Caco-2 (cell line): Measurements from ENCODE around the gene TAF1B. TPM values are rescaled to one million over a fixed set of nuclear protein-coding genes. Genes with fewer than 3 reads are reported as not detected.

Experiments
- BruUV-seq: library from RNA; stranded (reverse); fragments of 400-500 nt; replicated peaks from 2 replicates; lab custom pipeline; 2021; lab: Mats Ljungman, UMichigan
- CTCF ChIA-PET: fragments of 300-600 bp; sonication (Branson Sonifier 250); formaldehyde crosslinking; loops from one replicate; lab custom pipeline; 2022; ENCODE audit warnings: antibody characterized with exemption; lab: Charles Lee
- POLR2A ChIA-PET: fragments of 300-600 bp; sonication (Branson Sonifier 250); formaldehyde crosslinking; loops from one replicate; lab custom pipeline; 2022; ENCODE audit warnings: antibody characterized with exemption; lab: Charles Lee
- DNase-seq, 2 experiments: peaks; one replicate each; pipeline versions ENCODE4 v3.0.0 to v3.0.0-alpha.2; 2020 to 2022
- H3K27me3 ChIP-seq: replicated peaks from 2 replicates; pipeline ENCODE4 v1.6.0; 2011; ENCODE audit warnings: low read length; ENCODE audit not compliant: control insufficient read depth, insufficient read depth
- H3K36me3 ChIP-seq: 2 replicates; pipeline ENCODE4 v1.5.1; 2011; ENCODE audit warnings: low read length; ENCODE audit not compliant: control insufficient read depth, insufficient read depth
- H3K4me1 ChIP-seq: fragments of 250-450 bp; sonication (Bioruptor Pico); 2 replicates; pipeline ENCODE4 v1.5.1; 2020; ENCODE audit warnings: mild to moderate bottlenecking
- H3K4me3 ChIP-seq: 2 replicates; pipeline ENCODE4 v1.5.1; 2011; ENCODE audit warnings: low read depth, mild to moderate bottlenecking, control low read depth, low read length
- H3K9me3 ChIP-seq: fragments of 250-450 bp; sonication (Bioruptor Pico); 2 replicates; pipeline ENCODE4 v1.5.1; 2020; ENCODE audit warnings: mild to moderate bottlenecking, moderate library complexity
- H3K27ac Mint-ChIP-seq: one replicate; pipeline ENCODE4 v1.8.0; 2022; ENCODE audit warnings: mixed read lengths; ENCODE audit not compliant: unreplicated experiment
- H3K27me3 Mint-ChIP-seq: one replicate; pipeline ENCODE4 v1.8.0; 2022; ENCODE audit warnings: mixed read lengths; ENCODE audit not compliant: insufficient read depth, unreplicated experiment
- H3K36me3 Mint-ChIP-seq: one replicate; pipeline ENCODE4 v1.8.0; 2022; ENCODE audit warnings: mild to moderate bottlenecking, mixed read lengths; ENCODE audit not compliant: insufficient read depth, unreplicated experiment
- H3K4me1 Mint-ChIP-seq: one replicate; pipeline ENCODE4 v1.8.0; 2022; ENCODE audit warnings: low read depth, mixed read lengths; ENCODE audit not compliant: unreplicated experiment
- H3K4me3 Mint-ChIP-seq: one replicate; pipeline ENCODE4 v1.8.0; 2022; ENCODE audit warnings: mild to moderate bottlenecking, moderate library complexity, mixed read lengths; ENCODE audit not compliant: unreplicated experiment
- H3K9me3 Mint-ChIP-seq: one replicate; pipeline ENCODE4 v1.8.0; 2022; ENCODE audit warnings: mixed read lengths; ENCODE audit not compliant: unreplicated experiment
- intact Hi-C: fragments of 100-400 bp; cut with micrococcal nuclease; formaldehyde crosslinking; loops from one replicate; pipeline ENCODE4 v1.10.0; 2022; ENCODE audit not compliant: unreplicated experiment
- total RNA-seq: library from RNA; stranded (reverse); gene quantifications from 2 replicates; pipeline ENCODE4 v1.2.3, GENCODE V29; 2022
- TF ChIP-seq, protein P1 (sequence below), 2 experiments: fragments of 200-600 bp in 1 of 2; IDR thresholded peaks; 1 replicate in 1 of 2; 2 replicates in 1 of 2; pipeline versions ENCODE4 v1.5.1 to v1.8.0; 2011 to 2022; ENCODE audit warnings: antibody characterized with exemption in 1 of 2, control low read depth in 1 of 2, inconsistent platforms in 1 of 2, low read depth in 1 of 2, low read length in 1 of 2, mild to moderate bottlenecking in 1 of 2, moderate library complexity in 1 of 2; ENCODE audit not compliant: insufficient read depth in 1 of 2, severe bottlenecking in 1 of 2, unreplicated experiment in 1 of 2

TAF1B gene
- total RNA-seq, 1 experiment from 2014 or later: 24.8 TPM

DNA sequence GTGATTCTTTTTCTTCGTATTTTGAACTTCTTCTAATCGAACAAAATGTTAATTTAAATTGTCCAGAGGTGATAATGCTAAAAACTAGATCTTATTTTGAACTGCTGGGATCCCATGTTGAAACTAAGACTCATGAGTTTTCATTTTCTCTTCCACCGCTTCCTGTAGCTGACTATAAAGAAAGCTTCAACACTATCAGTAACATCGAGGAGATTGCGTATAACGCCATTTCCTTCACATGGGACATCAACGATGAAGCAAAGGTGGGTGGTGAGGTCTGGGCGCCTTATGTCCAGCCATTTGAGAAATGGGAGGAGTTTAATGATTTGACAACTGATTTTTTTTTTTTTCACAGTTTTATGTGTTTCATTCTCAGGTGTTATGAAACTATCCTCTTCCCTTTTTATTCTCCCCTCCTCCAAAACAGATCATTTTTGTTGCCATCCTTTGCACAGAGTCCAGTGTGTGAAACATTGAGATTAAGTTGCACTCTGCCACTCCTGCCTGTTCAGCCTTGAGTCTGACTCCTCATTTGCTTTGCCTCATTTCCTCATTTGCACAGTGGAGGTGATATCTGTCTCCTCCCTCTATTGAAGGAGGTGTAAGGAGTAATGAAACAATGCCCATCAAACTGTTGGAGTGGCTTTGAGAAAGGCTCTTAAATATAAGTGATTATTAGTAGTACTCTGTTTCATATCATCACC is 122.0 kb downstream of the TAF1B start:
- CTCF ChIA-PET: no interaction called here

DNA sequence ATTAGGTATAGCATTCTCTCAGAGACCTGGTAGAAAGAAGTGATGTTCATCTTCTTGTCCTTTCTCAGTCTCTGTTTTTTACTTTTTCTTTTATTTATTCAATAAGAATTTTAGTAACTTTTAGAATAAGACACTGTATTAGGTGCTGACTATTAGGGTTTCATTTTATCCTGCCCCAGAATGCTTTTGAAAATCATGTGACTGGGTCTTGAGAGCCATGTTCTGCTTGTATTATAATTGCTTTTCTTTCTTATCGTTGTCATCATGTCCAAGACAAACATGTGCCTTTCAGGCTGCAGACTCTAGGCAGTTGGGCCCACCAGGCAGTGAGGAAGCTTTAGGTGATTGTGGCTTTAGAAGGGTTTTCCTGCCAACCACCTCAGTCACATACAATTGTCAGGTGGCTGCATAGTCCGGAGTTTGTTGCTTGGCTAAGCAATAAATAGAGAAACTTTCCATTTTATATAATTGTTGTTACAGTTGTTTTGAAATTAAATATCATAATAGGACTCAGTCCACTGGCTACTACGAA is 123.3 kb downstream of the TAF1B start:
- intact Hi-C loops: no loop called here

More for the DNA sequence above, 122.0 kb downstream of the TAF1B start:
- no peaks in the 10 kb centered on the region for H3K9me3 ChIP-seq
- no peak overlapping the region for H3K4me3 ChIP-seq
- no peaks in the 10 kb centered on the region for H3K27me3 ChIP-seq
- intact Hi-C loops: no loop called here
- peaks cover 12% of the 10 kb centered on the region for H3K36me3 Mint-ChIP-seq
- BruUV-seq: no TSS peak
- H3K4me3 Mint-ChIP-seq: no peak overlapping the region
- POLR2A ChIA-PET: no interaction called here
- no peak for DNase-seq
- H3K27ac Mint-ChIP-seq: no peak overlapping the region
- no peaks in the 10 kb centered on the region for H3K9me3 Mint-ChIP-seq
- no peaks in the 10 kb centered on the region; the same call in 1 of the 2 replicates for H3K36me3 ChIP-seq
- H3K4me1 ChIP-seq: peaks cover 7% of the 10 kb centered on the region; the same call in 1 of the 2 replicates
- TF ChIP-seq, protein P1, sequence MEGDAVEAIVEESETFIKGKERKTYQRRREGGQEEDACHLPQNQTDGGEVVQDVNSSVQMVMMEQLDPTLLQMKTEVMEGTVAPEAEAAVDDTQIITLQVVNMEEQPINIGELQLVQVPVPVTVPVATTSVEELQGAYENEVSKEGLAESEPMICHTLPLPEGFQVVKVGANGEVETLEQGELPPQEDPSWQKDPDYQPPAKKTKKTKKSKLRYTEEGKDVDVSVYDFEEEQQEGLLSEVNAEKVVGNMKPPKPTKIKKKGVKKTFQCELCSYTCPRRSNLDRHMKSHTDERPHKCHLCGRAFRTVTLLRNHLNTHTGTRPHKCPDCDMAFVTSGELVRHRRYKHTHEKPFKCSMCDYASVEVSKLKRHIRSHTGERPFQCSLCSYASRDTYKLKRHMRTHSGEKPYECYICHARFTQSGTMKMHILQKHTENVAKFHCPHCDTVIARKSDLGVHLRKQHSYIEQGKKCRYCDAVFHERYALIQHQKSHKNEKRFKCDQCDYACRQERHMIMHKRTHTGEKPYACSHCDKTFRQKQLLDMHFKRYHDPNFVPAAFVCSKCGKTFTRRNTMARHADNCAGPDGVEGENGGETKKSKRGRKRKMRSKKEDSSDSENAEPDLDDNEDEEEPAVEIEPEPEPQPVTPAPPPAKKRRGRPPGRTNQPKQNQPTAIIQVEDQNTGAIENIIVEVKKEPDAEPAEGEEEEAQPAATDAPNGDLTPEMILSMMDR (IDR thresholded peaks at IDR 0.05; ENCODE audit: insufficient read depth in 1 of 2, low read depth in 1 of 2, low read length in 1 of 2, severe bottlenecking in 1 of 2, unreplicated experiment in 1 of 2): no peak
- H3K27me3 Mint-ChIP-seq: no peaks in the 10 kb centered on the region
- peaks cover 9% of the 10 kb centered on the region for H3K4me1 Mint-ChIP-seq

DNA sequence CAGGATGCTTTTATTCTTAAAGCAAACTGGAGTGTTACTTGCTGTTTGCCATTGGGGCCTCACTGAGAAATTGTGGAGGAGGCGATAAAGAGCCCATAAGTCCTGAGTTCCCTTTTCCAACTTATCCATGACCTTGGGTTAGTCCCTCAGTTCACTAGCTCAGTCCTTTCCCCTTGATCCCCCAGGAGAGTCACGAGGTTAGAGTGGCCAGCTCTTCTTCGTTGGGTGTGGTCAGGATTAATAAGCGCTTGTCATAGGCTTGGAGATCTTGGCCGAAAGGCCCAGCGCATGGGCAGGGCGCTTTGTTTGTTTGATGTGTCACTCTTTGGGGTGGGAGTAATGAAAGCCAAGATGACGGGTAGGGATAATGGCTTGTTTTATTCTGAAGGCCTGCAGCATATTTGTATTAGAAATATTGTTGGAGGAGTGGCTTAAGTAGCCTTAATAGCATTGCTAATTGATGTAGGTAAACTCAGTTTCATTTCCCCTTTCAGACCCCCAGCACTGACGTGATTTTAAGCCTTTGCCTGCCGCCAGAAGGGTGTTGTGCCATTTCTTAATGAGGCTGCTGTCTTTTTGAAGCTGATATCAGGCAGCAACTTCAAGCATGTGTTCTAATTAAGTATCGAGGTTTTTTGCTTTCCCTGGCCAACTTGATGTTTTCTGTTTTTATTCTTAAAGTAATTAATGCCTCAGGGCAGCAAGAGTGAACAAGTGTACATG is 123.9 kb downstream of the TAF1B start:
- no peak overlapping the region for H3K4me3 ChIP-seq
- DNase-seq: no peak
- BruUV-seq: no TSS peak
- peaks cover 7% of the 10 kb centered on the region; the same call in 1 of the 2 replicates for H3K4me1 ChIP-seq
- H3K27me3 ChIP-seq: no peaks in the 10 kb centered on the region
- Mint-ChIP-seq H3K4me3 (no peak overlapping the region), H3K4me1 (peaks cover 9% of the 10 kb centered on the region), H3K36me3 (peaks cover 12% of the 10 kb centered on the region), H3K27me3 (no peaks in the 10 kb centered on the region), H3K9me3 (no peaks in the 10 kb centered on the region), H3K27ac (no peak overlapping the region)
- H3K9me3 ChIP-seq: no peaks in the 10 kb centered on the region
- CTCF ChIA-PET: no interaction called here
- TF ChIP-seq, protein P1 (IDR thresholded peaks at IDR 0.05; ENCODE audit: insufficient read depth in 1 of 2, low read depth in 1 of 2, low read length in 1 of 2, severe bottlenecking in 1 of 2, unreplicated experiment in 1 of 2): no peak
- no peaks in the 10 kb centered on the region; the same call in 1 of the 2 replicates for H3K36me3 ChIP-seq
- POLR2A ChIA-PET: no interaction called here
- intact Hi-C loops: no loop called here

More for the DNA sequence above, 123.3 kb downstream of the TAF1B start:
- TF ChIP-seq, protein P1 (IDR thresholded peaks at IDR 0.05; ENCODE audit: insufficient read depth in 1 of 2, low read depth in 1 of 2, low read length in 1 of 2, severe bottlenecking in 1 of 2, unreplicated experiment in 1 of 2): no peak
- Mint-ChIP-seq H3K27ac (no peak overlapping the region), H3K4me3 (no peak overlapping the region), H3K36me3 (peaks cover 12% of the 10 kb centered on the region), H3K4me1 (peaks cover 9% of the 10 kb centered on the region), H3K9me3 (no peaks in the 10 kb centered on the region), H3K27me3 (no peaks in the 10 kb centered on the region)
- DNase-seq: no peak
- CTCF ChIA-PET: no interaction called here
- Histone ChIP-seq H3K27me3 (no peaks in the 10 kb centered on the region), H3K36me3 (no peaks in the 10 kb centered on the region; the same call in 1 of the 2 replicates), H3K9me3 (no peaks in the 10 kb centered on the region), H3K4me3 (no peak overlapping the region), H3K4me1 (peaks cover 7% of the 10 kb centered on the region; the same call in 1 of the 2 replicates)
- POLR2A ChIA-PET: no interaction called here
- no TSS peak for BruUV-seq
